Adrenal gland (tissue), 12 donors: ENCODE measurements around the gene MED17. TPM values are rescaled to one million over a fixed set of nuclear protein-coding genes. Genes with fewer than 3 reads are reported as not detected.

ENCODE experiments used
- DNase-seq, 7 donors: peaks; one replicate each; pipeline ENCODE4 v3.0.0-alpha.2; 2019 to 2020
- H3K27ac ChIP-seq, 5 donors: fragments of 200-600 bp; sonication (generic) in 4 of 5; 1 replicate in 3 of 5; 2 replicates in 2 of 5; pipeline versions ENCODE4 v1.5.1 to v1.8.0; 2016 to 2020; ENCODE audit warnings: mild to moderate bottlenecking in 1 of 5
- H3K27me3 ChIP-seq: fragments of 200-600 bp; 2 replicates; pipeline ENCODE4 v1.8.0; 2021
- H3K36me3 ChIP-seq, 2 donors: fragments of 200-600 bp; replicated peaks in 1 of 2; 1 replicate in 1 of 2; 2 replicates in 1 of 2; pipeline versions ENCODE4 v1.5.1 to v1.8.0; 2018 to 2022
- H3K4me1 ChIP-seq, 2 donors: fragments of 200-600 bp; replicated peaks in 1 of 2; 1 replicate in 1 of 2; 2 replicates in 1 of 2; pipeline versions ENCODE4 v1.5.1 to v1.8.0; 2018 to 2021
- H3K4me3 ChIP-seq, 4 donors: fragments of 200-600 bp; sonication (generic) in 3 of 4; one replicate each; pipeline ENCODE4 v1.5.1; 2016 to 2018
- H3K9me3 ChIP-seq, 3 donors: fragments of 200-600 bp; sonication (generic) in 1 of 3; replicated peaks in 1 of 3; 1 replicate in 2 of 3; 2 replicates in 1 of 3; pipeline versions ENCODE4 v1.5.1 to v1.8.0; 2016 to 2021
- CTCF ChIP-seq, 6 experiments: fragments of 450-650 bp in 4 of 6; fragments of 200-600 bp in 2 of 6; sonication (generic) in 1 of 6; IDR thresholded peaks; 1 replicate in 5 of 6; 2 replicates in 1 of 6; pipeline versions ENCODE4 v1.5.1 to v1.8.0; 2016 to 2021; ENCODE audit warnings: antibody characterized with exemption in 6 of 6, mild to moderate bottlenecking in 2 of 6, moderate library complexity in 1 of 6
- POLR2A ChIP-seq, 2 donors: fragments of 450-650 bp; IDR thresholded peaks; one replicate each; pipeline ENCODE4 v1.6.1; 2017; ENCODE audit warnings: antibody characterized with exemption in 2 of 2, mild to moderate bottlenecking in 2 of 2, moderate library complexity in 1 of 2
- WGBS, 4 donors: extraction: QIAGEN DNeasy Blood & Tissue Kit in 2 of 4; methylation state at CpG; one replicate each; pipeline versions ENCODE4 v1.1.5 to v1.1.7; 2013 to 2017; 5-methylcytosine and 5-hydroxymethylcytosine counted together
- intact Hi-C, 2 donors: fragments of 100-400 bp; cut with DNase I; formaldehyde crosslinking; loops; one replicate each; pipeline versions ENCODE4 v1.14.1 to v1.15.0; 2022 to 2023
- polyA plus RNA-seq, 3 donors: library from polyadenylated mRNA; stranded (reverse); fragments of 200-250 nt in 2 of 3; fragments of 350-450 nt in 1 of 3; fragmentation: Illumina TruSeq in 1 of 3; extraction: RNeasy Lipid Tissue Mini Kit (QIAGEN cat#74804) in 1 of 3; gene quantifications; one replicate each; pipeline ENCODE4 v1.2.3, GENCODE V29; 2013 to 2014
- total RNA-seq, 9 donors: library from RNA; depleted of rRNA in 4 of 9; stranded (reverse); fragments of >200 nt in 4 of 9; fragments of 120-200 nt in 1 of 9; fragmentation: NEBNext Ultra II Directional in 1 of 9; extraction: Animal tissue kit (Norgen Biotek cat#: 25700) in 1 of 9; gene quantifications; one replicate each; pipeline versions ENCODE4 v1.1.0 to v1.2.4, GENCODE V29; 2013 to 2023
- donor health status: healthy with polysubstance abuse.
- donor health status: Bipolar disorder and iron deficiency.
- donor health status: DM: yes; HTN: yes; CAD: no.
- donor health status: DM: no; HTN: no; CAD: no.
- donor health status: DM: no; HTN: no; CAD: no.
- donor health status: DM: yes; HTN: yes; CAD: no.

The MED17 gene
- total and polyA plus RNA-seq, 12 donors = 8.4 to 32.0 (median 21.1) TPM

GRCh38 chr11:93740031-93740729 lies 43.9 kb upstream of the MED17 start:
- DNase-seq = peak in 1 of 7 donors; percentile 20
- TF ChIP-seq POLR2A (IDR thresholded peaks at IDR 0.05) = no peak
- no peak for TF ChIP-seq CTCF (IDR thresholded peaks at IDR 0.05)
- Histone ChIP-seq H3K9me3 (no peaks in the 10 kb centered on the region), H3K27me3 (no peaks in the 10 kb centered on the region), H3K27ac (peak overlapping the region in 3 of 5 donors; percentile 90 to 96 (median 92)), H3K36me3 (peaks cover 0 to 41% of the 10 kb centered on the region in 2 donors), H3K4me3 (peak overlapping the region in 2 of 4 donors; percentile 51 to 69), H3K4me1 (peaks cover 9 to 54% of the 10 kb centered on the region in 2 donors)
- intact Hi-C loops = loop anchor here in 1 of 2 donors (5.0 kb wide), 1 partner anchor 42 kb away; the partner anchor contains the start of gene MED17
- WGBS, 4 donors = 19 to 25% (median 24%) methylated on average over 18 of the region's 18 CpGs

GRCh38 chr11:93740730-93741093 lies 43.4 kb upstream of the MED17 start:
- Histone ChIP-seq H3K27ac (peak overlapping the region; percentile 87 to 96 (median 92)), H3K9me3 (no peaks in the 10 kb centered on the region), H3K27me3 (no peaks in the 10 kb centered on the region), H3K4me3 (peak overlapping the region in 3 of 4 donors; percentile 51 to 69 (median 69)), H3K4me1 (peaks cover 9 to 54% of the 10 kb centered on the region in 2 donors), H3K36me3 (peaks cover 0 to 35% of the 10 kb centered on the region in 2 donors)
- peak; percentile 51 to 84 (median 72) for DNase-seq
- TF ChIP-seq POLR2A (IDR thresholded peaks at IDR 0.05) = no peak
- TF ChIP-seq CTCF (IDR thresholded peaks at IDR 0.05) = no peak
- 0 to 1% (median 0%) methylated on average over 14 to 20 of the region's 20 CpGs for WGBS, 4 donors
- intact Hi-C loops = loop anchor here in 1 of 2 donors (5.0 kb wide), 1 partner anchor 42 kb away; the partner anchor contains the start of gene MED17

- TF ChIP-seq CTCF (IDR thresholded peaks at IDR 0.05) (peak in 3 of 6 experiments; percentile 18 to 39 (median 29)), POLR2A (IDR thresholded peaks at IDR 0.05) (peak; percentile 87)
- Histone ChIP-seq H3K4me3 (peak within 1 kb of the TSS; percentile 19 to 69 (median 60)), H3K9me3 (no peaks in the 10 kb centered on the region), H3K27me3 (no peaks in the 10 kb centered on the region), H3K36me3 (peaks cover 0 to 30% of the 10 kb centered on the region in 2 donors), H3K4me1 (peaks cover 9 to 52% of the 10 kb centered on the region in 2 donors), H3K27ac (peak within 1 kb of the TSS; percentile 87 to 96 (median 92))
- WGBS, 4 donors = 0 to 1% (median 0%) methylated on average over 18 to 65 of the region's 65 CpGs
- intact Hi-C loops = loop anchor here in 1 of 2 donors (5.0 kb wide), 1 partner anchor 41 kb away; the partner anchor contains the start of gene MED17
- DNase-seq = peak; percentile 98 to 99 (median 98)
Observed at GRCh38 chr11:93741094-93741881, 42.8 kb upstream of the MED17 start, which contains the start of the genes C11orf54 and TAF1D. TSS of gene C11orf54 (plus strand) at chr11:93741672. CDS start at chr11:93747394, 5,722 bp downstream. TSS of gene TAF1D (minus strand) at chr11:93741495. CDS start at chr11:93739304, 2,191 bp downstream.

GRCh38 chr11:93741882-93742226 lies 42.2 kb upstream of the MED17 start:
- no peaks in the 10 kb centered on the region for H3K27me3 ChIP-seq
- intact Hi-C loops = loop anchor here in 1 of 2 donors (5.0 kb wide), 1 partner anchor 40 kb away; the partner anchor contains the start of gene MED17
- peaks cover 9 to 46% of the 10 kb centered on the region in 2 donors for H3K4me1 ChIP-seq
- 1 to 2% (median 1%) methylated on average over 8 of the region's 8 CpGs for WGBS, 4 donors
- no peaks in the 10 kb centered on the region for H3K9me3 ChIP-seq
- TF ChIP-seq POLR2A (IDR thresholded peaks at IDR 0.05) = peak in 1 of 2 donors; percentile 6
- TF ChIP-seq CTCF (IDR thresholded peaks at IDR 0.05) = no peak
- H3K36me3 ChIP-seq = peaks cover 0 to 24% of the 10 kb centered on the region in 2 donors
- H3K4me3 ChIP-seq = peak overlapping the region; percentile 19 to 69 (median 60)
- DNase-seq = peak; percentile 49 to 88 (median 78)
- H3K27ac ChIP-seq = peak overlapping the region; percentile 87 to 96 (median 92)
